ENCODE data around the gene INMT. TPM values are rescaled to one million over a fixed set of nuclear protein-coding genes. Genes with fewer than 3 reads are reported as not detected.

INMT gene
- polyA plus RNA-seq, 2 of the 4 experiments (the other 2 are of a cell fraction) = not detected

DNA sequence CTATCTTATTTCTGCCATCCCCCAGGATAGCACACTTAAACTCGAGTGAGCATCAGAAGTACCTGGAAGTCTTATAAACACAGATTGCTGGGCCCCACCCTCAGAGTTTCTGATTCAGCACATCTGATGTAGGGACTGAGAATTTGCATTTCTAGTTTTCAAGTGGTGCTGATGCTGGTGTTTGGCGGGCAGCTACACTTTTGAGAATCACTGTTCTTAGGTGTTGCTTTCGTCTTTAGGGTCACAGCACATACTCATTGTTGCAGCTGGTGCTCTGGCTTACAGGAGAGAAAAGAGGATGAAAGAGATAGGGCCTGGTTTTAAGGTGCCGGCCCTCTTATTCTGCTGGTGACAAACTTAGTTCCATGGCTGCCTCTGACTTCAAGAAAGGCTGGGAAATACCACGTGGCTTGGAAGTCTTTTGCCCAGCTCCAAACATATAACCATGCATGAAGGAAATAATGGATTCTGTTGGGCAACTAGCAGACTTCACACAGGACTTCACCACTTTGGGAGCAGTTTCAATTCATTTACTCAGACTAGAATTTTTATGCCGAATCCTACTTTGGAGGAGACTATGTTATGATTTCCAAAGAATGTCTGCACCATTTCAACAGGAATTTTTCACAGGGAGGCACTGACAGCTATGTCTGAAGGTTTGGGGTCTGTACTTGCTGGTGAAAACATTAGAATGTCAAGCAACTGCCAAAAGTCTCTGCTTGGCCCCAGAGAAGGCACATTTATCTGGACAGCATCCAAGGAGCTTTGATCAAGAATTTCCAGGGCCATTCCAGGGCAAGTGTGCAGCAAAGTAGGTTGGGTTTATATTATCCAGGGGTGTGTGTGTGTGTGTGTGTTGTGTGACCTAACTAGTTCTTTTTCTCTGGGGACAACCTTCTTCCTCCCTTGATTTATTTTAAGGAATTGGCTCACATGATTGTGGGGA is 12.4 kb downstream of the INMT start:
- ChIA-PET CTCF (interaction anchor here (0.6 to 1.7 kb wide), 4 partner anchors 9 to 717 kb away, joined by 3 to 4 read pairs (median 3); no protein-coding TSS in a partner anchor), POLR2A (no interaction called here)
- FAIRE-seq (no peak), DNase-seq (ENCODE audit: low read depth in 1 of 2, low spot score in 1 of 2) (no peak), ATAC-seq (no peak)
- H3K4me2 ChIP-seq = no peak overlapping the region
- no peak overlapping the region for H3K4me3 ChIP-seq
- H3K9me3 ChIP-seq = no peaks in the 10 kb centered on the region
- WGBS (ENCODE audit: missing lambda C conversion rate) = 44% methylated on average over 6 of the region's 6 CpGs
- no peak overlapping the region for H3K27ac ChIP-seq
- H3K4me1 ChIP-seq = no peaks in the 10 kb centered on the region
- TF ChIP-seq, protein P1, sequence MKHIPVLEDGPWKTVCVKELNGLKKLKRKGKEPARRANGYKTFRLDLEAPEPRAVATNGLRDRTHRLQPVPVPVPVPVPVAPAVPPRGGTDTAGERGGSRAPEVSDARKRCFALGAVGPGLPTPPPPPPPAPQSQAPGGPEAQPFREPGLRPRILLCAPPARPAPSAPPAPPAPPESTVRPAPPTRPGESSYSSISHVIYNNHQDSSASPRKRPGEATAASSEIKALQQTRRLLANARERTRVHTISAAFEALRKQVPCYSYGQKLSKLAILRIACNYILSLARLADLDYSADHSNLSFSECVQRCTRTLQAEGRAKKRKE (CRISPR knock-in tag; IDR thresholded peaks at IDR 0.05; ENCODE audit: low read depth) = no peak
- TF ChIP-seq MAFK (IDR thresholded peaks at IDR 0.05; ENCODE audit: partially characterized antibody) = no peak
- no peak for TF ChIP-seq MAZ (IDR thresholded peaks at IDR 0.05; ENCODE audit: borderline replicate concordance, low read depth, low read length)
- TF ChIP-seq KDM5A (IDR thresholded peaks at IDR 0.05) = no peak
- TF ChIP-seq CEBPB (IDR thresholded peaks at IDR 0.05) = no peak
- TF ChIP-seq, protein P2, sequence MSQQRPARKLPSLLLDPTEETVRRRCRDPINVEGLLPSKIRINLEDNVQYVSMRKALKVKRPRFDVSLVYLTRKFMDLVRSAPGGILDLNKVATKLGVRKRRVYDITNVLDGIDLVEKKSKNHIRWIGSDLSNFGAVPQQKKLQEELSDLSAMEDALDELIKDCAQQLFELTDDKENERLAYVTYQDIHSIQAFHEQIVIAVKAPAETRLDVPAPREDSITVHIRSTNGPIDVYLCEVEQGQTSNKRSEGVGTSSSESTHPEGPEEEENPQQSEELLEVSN (IDR thresholded peaks at IDR 0.05; ENCODE audit: borderline replicate concordance, low read depth) = no peak

DNA sequence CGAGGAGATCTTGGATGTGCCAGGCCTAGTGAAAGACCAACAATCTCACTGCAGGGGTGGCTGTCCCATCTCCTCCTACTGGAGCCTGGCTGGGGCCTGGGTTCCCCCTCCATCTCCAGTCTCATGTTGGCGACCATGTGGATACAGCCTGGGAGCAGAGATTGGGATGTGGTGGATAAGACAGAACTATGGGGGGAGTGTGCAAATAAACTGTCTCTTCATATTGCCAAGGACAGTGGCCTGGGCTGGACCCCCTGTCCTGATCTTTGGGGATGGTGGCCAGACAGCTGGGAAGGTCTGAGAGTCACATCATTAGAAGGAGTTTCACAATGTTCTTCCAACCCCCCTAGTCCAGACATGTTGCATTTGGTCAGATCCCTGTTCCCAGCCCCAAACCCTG is 13.5 kb downstream of the INMT start:
- ATAC-seq (no peak), FAIRE-seq (no peak), DNase-seq (ENCODE audit: low read depth in 1 of 2, low spot score in 1 of 2) (no peak)
- Histone ChIP-seq H3K9me3 (no peaks in the 10 kb centered on the region), H3K4me3 (no peak overlapping the region), H3K4me1 (no peaks in the 10 kb centered on the region), H3K27ac (no peak overlapping the region), H3K4me2 (no peak overlapping the region)
- 52% methylated on average over 2 of the region's 2 CpGs for WGBS (ENCODE audit: missing lambda C conversion rate)
- ChIA-PET POLR2A (no interaction called here), CTCF (interaction anchor here (1.6 to 1.7 kb wide), 2 partner anchors 12 to 19 kb away, joined by 4 read pairs; no protein-coding TSS in a partner anchor)
- TF ChIP-seq HOXA7 (CRISPR knock-in tag; IDR thresholded peaks at IDR 0.05) (no peak), SREBF2 (IDR thresholded peaks at IDR 0.05) (no peak), RNF2 (IDR thresholded peaks at IDR 0.05; ENCODE audit: borderline replicate concordance, low read depth) (no peak), TP53 (CRISPR knock-in tag; IDR thresholded peaks at IDR 0.05) (no peak), ZFP36 (IDR thresholded peaks at IDR 0.05; ENCODE audit: borderline replicate concordance, partially characterized antibody) (no peak), CBX2 (IDR thresholded peaks at IDR 0.05; ENCODE audit: borderline replicate concordance, low read depth) (no peak)
- TF ChIP-seq, protein P3, sequence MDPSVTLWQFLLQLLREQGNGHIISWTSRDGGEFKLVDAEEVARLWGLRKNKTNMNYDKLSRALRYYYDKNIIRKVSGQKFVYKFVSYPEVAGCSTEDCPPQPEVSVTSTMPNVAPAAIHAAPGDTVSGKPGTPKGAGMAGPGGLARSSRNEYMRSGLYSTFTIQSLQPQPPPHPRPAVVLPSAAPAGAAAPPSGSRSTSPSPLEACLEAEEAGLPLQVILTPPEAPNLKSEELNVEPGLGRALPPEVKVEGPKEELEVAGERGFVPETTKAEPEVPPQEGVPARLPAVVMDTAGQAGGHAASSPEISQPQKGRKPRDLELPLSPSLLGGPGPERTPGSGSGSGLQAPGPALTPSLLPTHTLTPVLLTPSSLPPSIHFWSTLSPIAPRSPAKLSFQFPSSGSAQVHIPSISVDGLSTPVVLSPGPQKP (IDR thresholded peaks at IDR 0.05; ENCODE audit: low read depth, low read length) = no peak
- TF ChIP-seq, protein P4, sequence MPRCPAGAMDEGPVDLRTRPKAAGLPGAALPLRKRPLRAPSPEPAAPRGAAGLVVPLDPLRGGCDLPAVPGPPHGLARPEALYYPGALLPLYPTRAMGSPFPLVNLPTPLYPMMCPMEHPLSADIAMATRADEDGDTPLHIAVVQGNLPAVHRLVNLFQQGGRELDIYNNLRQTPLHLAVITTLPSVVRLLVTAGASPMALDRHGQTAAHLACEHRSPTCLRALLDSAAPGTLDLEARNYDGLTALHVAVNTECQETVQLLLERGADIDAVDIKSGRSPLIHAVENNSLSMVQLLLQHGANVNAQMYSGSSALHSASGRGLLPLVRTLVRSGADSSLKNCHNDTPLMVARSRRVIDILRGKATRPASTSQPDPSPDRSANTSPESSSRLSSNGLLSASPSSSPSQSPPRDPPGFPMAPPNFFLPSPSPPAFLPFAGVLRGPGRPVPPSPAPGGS (IDR thresholded peaks at IDR 0.05) = no peak

DNA sequence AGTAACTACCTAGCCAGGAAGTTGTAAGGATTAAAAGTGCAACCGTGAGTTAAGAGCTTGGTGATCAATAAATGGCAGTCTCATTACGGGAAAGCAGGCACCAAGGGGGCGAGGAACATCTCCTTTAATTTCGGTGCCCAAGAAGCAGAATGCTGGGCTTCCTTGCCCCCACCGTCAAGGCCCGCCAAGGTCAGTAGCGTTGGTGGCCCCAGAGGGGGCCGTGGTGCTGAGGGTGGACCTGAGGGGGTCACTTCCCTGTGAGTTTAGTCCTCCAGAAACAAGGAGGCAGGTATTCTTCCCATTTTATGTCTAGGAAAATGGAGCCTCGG is 18.9 kb downstream of the INMT start:
- ChIA-PET POLR2A (no interaction called here), CTCF (interaction anchor here (2.2 to 2.4 kb wide), 2 partner anchors 10 to 31 kb away, joined by 5 to 6 read pairs; no protein-coding TSS in a partner anchor)
- Histone ChIP-seq H3K9me3 (no peaks in the 10 kb centered on the region), H3K4me1 (peaks cover 9% of the 10 kb centered on the region; the same call in 2 of the 3 replicates), H3K4me2 (peak overlapping the region; percentile 86), H3K4me3 (peak overlapping the region; percentile 79), H3K27ac (peak overlapping the region; percentile 81 to 96)
- 68% methylated on average over 9 of the region's 9 CpGs for WGBS (ENCODE audit: missing lambda C conversion rate)
- no peak for DNase-seq (ENCODE audit: low read depth in 1 of 2, low spot score in 1 of 2)
- TF ChIP-seq PHF8 (IDR thresholded peaks at IDR 0.05; ENCODE audit: borderline replicate concordance, low read depth) = no peak
- TF ChIP-seq, protein P4 (IDR thresholded peaks at IDR 0.05) = no peak
- no peak for TF ChIP-seq SMC3 (IDR thresholded peaks at IDR 0.05)
- no peak for TF ChIP-seq HOXB5 (CRISPR knock-in tag; IDR thresholded peaks at IDR 0.05)
- TF ChIP-seq NR3C1 (IDR thresholded peaks at IDR 0.05) = no peak
- TF ChIP-seq RFX5 (IDR thresholded peaks at IDR 0.05) = no peak
- TF ChIP-seq GATA3 (IDR thresholded peaks at IDR 0.05; ENCODE audit: borderline replicate concordance) = no peak
- no peak for TF ChIP-seq HEYL (CRISPR knock-in tag; IDR thresholded peaks at IDR 0.05)
- no peak for TF ChIP-seq FOSL2 (IDR thresholded peaks at IDR 0.05)
- no peak for TF ChIP-seq FOSL2 (CRISPR knock-in tag; IDR thresholded peaks at IDR 0.05)
- no peak for TF ChIP-seq EHF (CRISPR knock-in tag; IDR thresholded peaks at IDR 0.05)
- TF ChIP-seq CBX8 (IDR thresholded peaks at IDR 0.05) = no peak
- ATAC-seq = no peak
- no peak for FAIRE-seq
